ENCODE data around the gene ARHGEF37. TPM values are rescaled to one million over a fixed set of nuclear protein-coding genes. Genes with fewer than 3 reads are reported as not detected.

The ARHGEF37 gene
- total and polyA plus RNA-seq, 2 of the 8 experiments (the other 6 are each of a cell fraction or from before 2014, with no cell fraction given): 0.21 to 0.48 TPM

- Histone ChIP-seq H2AK5ac (ENCODE audit: low read depth, low read length) (no peak overlapping the region), H3K18ac (ENCODE audit: extremely low read depth, low read length) (no peak overlapping the region), H4K8ac (ENCODE audit: extremely low read depth, insufficient read depth, low read length) (no peak overlapping the region), H3K9me3 (ENCODE audit: insufficient read depth in 2 of 2, low read depth in 1 of 2, low read length in 1 of 2) (no peaks in the 10 kb centered on the region), H3K4me3 (ENCODE audit: extremely low read depth in 1 of 4, insufficient read depth in 2 of 4, low read depth in 3 of 4, low read length in 4 of 4) (no peak overlapping the region), H3K56ac (replicated peaks; ENCODE audit: insufficient read length, low read depth, low read length) (no peak overlapping the region), H3K79me1 (ENCODE audit: low read depth, low read length) (no peaks in the 10 kb centered on the region), H4K91ac (replicated peaks; ENCODE audit: insufficient read length, low read length) (no peak overlapping the region), H3K9ac (replicated peaks in 1 of 4; ENCODE audit: extremely low read depth in 1 of 4, low read depth in 3 of 4, low read length in 3 of 4) (no peak overlapping the region), H2BK120ac (replicated peaks; ENCODE audit: low read depth, low read length) (no peak overlapping the region), H2BK5ac (ENCODE audit: low read depth, low read length) (no peak overlapping the region; the same call in 1 of the 2 replicates), H3K36me3 (ENCODE audit: control insufficient read depth in 2 of 4, insufficient read depth in 4 of 4, low read length in 3 of 4) (no peaks in the 10 kb centered on the region), H3K27me3 (replicated peaks in 1 of 4; ENCODE audit: control insufficient read depth in 3 of 4, extremely low read depth in 1 of 4, insufficient read depth in 3 of 4, low read length in 3 of 4) (no peaks in the 10 kb centered on the region; a peak in 1 of 7 replicates), H3K23me2 (ENCODE audit: low read depth, low read length) (peaks cover 13% of the 10 kb centered on the region; the same call in 1 of the 2 replicates), H3K23ac (ENCODE audit: insufficient read length) (no peak overlapping the region), H2AFZ (ENCODE audit: low read length) (no peak overlapping the region), H2BK12ac (ENCODE audit: low read depth, low read length) (no peak overlapping the region), H4K20me1 (replicated peaks in 1 of 2; ENCODE audit: control insufficient read depth in 1 of 2, insufficient read depth in 2 of 2, low read length in 2 of 2) (peaks cover 0 to 2% of the 10 kb centered on the region in 2 experiments), H3K14ac (ENCODE audit: insufficient read length) (no peak overlapping the region), H2BK20ac (ENCODE audit: low read length) (no peak overlapping the region), H3K4ac (replicated peaks; ENCODE audit: insufficient read length, low read depth, low read length) (no peak overlapping the region), H3K4me1 (replicated peaks in 1 of 4; ENCODE audit: control insufficient read depth in 3 of 4, insufficient read depth in 4 of 4, low read length in 3 of 4) (no peaks in the 10 kb centered on the region; a peak in 1 of 7 replicates), H2BK15ac (ENCODE audit: low read length) (no peak overlapping the region), H3K4me2 (ENCODE audit: insufficient read depth in 1 of 2, low read depth in 2 of 2, low read length in 2 of 2) (no peak overlapping the region), H3K27ac (ENCODE audit: low read depth, low read length) (no peak overlapping the region), H4K5ac (ENCODE audit: insufficient read length, low read depth, low read length) (no peak overlapping the region), H3K79me2 (ENCODE audit: control insufficient read depth in 1 of 2, insufficient read depth in 2 of 2, low read length in 2 of 2) (no peaks in the 10 kb centered on the region)
- POLR2A ChIA-PET (ENCODE audit: partially characterized antibody): interaction anchor here (1.4 kb wide), 1 partner anchor 91 kb away, joined by 3 read pairs; no protein-coding TSS in a partner anchor
- CTCF ChIA-PET (ENCODE audit: partially characterized antibody): interaction anchor here (0.7 to 6.6 kb wide), 38 partner anchors 9 to 339 kb away, joined by 3 to 153 read pairs (median 6); no protein-coding TSS in a partner anchor
- WGBS, 2 experiments (ENCODE audit: extremely low coverage in 1 of 2, insufficient coverage in 1 of 2, insufficient read length in 1 of 2, insufficient replicate concordance in 2 of 2, low coverage in 1 of 2, low lambda C conversion rate in 2 of 2, missing lambda C conversion rate in 1 of 2): 75% methylated on average over 2 of the region's 2 CpGs; no CpG with 5 or more reads in 1 of the 2 experiments
- no peak for DNase-seq (ENCODE audit: low read depth in 1 of 2, low spot score in 2 of 2)
- FAIRE-seq: no peak
- no peak for TF ChIP-seq JUN (IDR thresholded peaks at IDR 0.05; ENCODE audit: low read depth, low read length)
- TF ChIP-seq GTF2F1 (IDR thresholded peaks at IDR 0.05; ENCODE audit: borderline replicate concordance, low read depth, low read length): no peak
- TF ChIP-seq TBP (IDR thresholded peaks at IDR 0.05; ENCODE audit: low read depth, low read length): no peak
- no peak for TF ChIP-seq POLR2AphosphoS5 (IDR thresholded peaks at IDR 0.05; ENCODE audit: low read depth, low read length)
- no peak for TF ChIP-seq RNF2 (IDR thresholded peaks at IDR 0.05; ENCODE audit: borderline replicate concordance, low read depth, low read length, missing control alignments, poor library complexity, severe bottlenecking)
- no peak for TF ChIP-seq CREB1 (IDR thresholded peaks at IDR 0.05)
- TF ChIP-seq SRF (IDR thresholded peaks at IDR 0.05; ENCODE audit: low read depth, low read length): no peak
- TF ChIP-seq NANOG (IDR thresholded peaks at IDR 0.05; ENCODE audit: insufficient read depth, low read depth, low read length, poor library complexity, severe bottlenecking): no peak
- no peak for TF ChIP-seq SIRT6 (IDR thresholded peaks at IDR 0.05; ENCODE audit: low read length)
- TF ChIP-seq ZNF274 (IDR thresholded peaks at IDR 0.05; ENCODE audit: borderline replicate concordance, extremely low read depth, low read length): no peak
- no peak for TF ChIP-seq POLR2A (IDR thresholded peaks at IDR 0.05; ENCODE audit: control extremely low read depth in 1 of 2, low read depth in 2 of 2, low read length in 2 of 2)
- no peak for TF ChIP-seq FOSL1 (IDR thresholded peaks at IDR 0.05; ENCODE audit: insufficient read depth, low read depth, low read length)
- no peak for TF ChIP-seq JUND (IDR thresholded peaks at IDR 0.05; ENCODE audit: low read length)
- no peak for TF ChIP-seq CTBP2 (IDR thresholded peaks at IDR 0.05; ENCODE audit: borderline replicate concordance, insufficient read depth, insufficient read length, low read length)
Measured at GRCh38 chr5:149657324-149657723, 76.0 kb downstream of the ARHGEF37 start.
